K562 (cell line): ENCODE measurements around the gene EXT2. TPM values are rescaled to one million over a fixed set of nuclear protein-coding genes. Genes with fewer than 3 reads are reported as not detected.

ENCODE experiments used
- ATAC-seq: fragments of 200-7000 bp; cut with Tn5 transposase; 3 replicates; pipeline ENCODE4 v1.9.1; 2020; ENCODE audit warnings: moderate library complexity
- BruUV-seq: library from RNA; stranded (reverse); fragments of 400-500 nt; replicated peaks from 2 replicates; lab custom pipeline; 2021; lab: Mats Ljungman, UMichigan
- CTCF ChIA-PET: fragments of 300-600 bp; formaldehyde crosslinking; extraction: SDS; loops from one replicate; lab custom pipeline; 2021; ENCODE audit warnings: low intra/inter-chr PET ratio; lab: Yijun Ruan, JAX
- POLR2A ChIA-PET: fragments of 300-600, 350-650 bp; sonication (Branson Sonifier 250); formaldehyde crosslinking; extraction: SDS; loops from one replicate; lab custom pipeline; 2021; ENCODE audit warnings: antibody characterized with exemption, inconsistent platforms; lab: Yijun Ruan, JAX
- DNase-seq, 4 experiments: peaks; one replicate each; pipeline versions ENCODE4 v3.0.0 to v3.0.0-alpha.2; 2011 to 2018; ENCODE audit warnings: low spot score in 3 of 4, mixed read lengths in 3 of 4; ENCODE audit errors: extremely low read depth in 1 of 4
- FAIRE-seq: peaks from 2 replicates; lab custom pipeline; 2011; peaks lifted over from hg19 to GRCh38; lab: Jason Lieb, UNC
- H2AFZ ChIP-seq: 2 replicates; pipeline ENCODE4 v1.6.0; 2011; ENCODE audit warnings: low read depth, low read length, control low read depth, inconsistent platforms
- H3K27ac ChIP-seq: fragments of 200-600 bp; 3 replicates; pipeline ENCODE4 v1.8.0; 2011; ENCODE audit warnings: low read depth, mild to moderate bottlenecking, control low read depth, inconsistent platforms, low read length, moderate library complexity, mixed read lengths; ENCODE audit errors: extremely low read depth
- H3K27me3 ChIP-seq, 2 experiments: fragments of 300-600 bp in 1 of 2; 2 replicates in 1 of 2; 3 replicates in 1 of 2; pipeline versions ENCODE4 v1.6.0 to v1.8.0; 2011; ENCODE audit warnings: inconsistent platforms in 2 of 2, low read length in 2 of 2, mild to moderate bottlenecking in 1 of 2, mixed read lengths in 1 of 2, moderate library complexity in 1 of 2; ENCODE audit not compliant: control insufficient read depth in 2 of 2, insufficient read depth in 2 of 2
- H3K36me3 ChIP-seq: fragments of 300-600 bp; 3 replicates; pipeline ENCODE4 v1.8.0; 2011; ENCODE audit warnings: mild to moderate bottlenecking, low read length, inconsistent platforms; ENCODE audit not compliant: control insufficient read depth, insufficient read depth
- H3K4me1 ChIP-seq, 2 experiments: fragments of 200-600 bp in 1 of 2; replicated peaks in 1 of 2; 2 replicates in 1 of 2; 3 replicates in 1 of 2; pipeline versions ENCODE4 v1.5.1 to v1.8.0; 2011; ENCODE audit warnings: inconsistent platforms in 2 of 2, low read length in 2 of 2, mild to moderate bottlenecking in 1 of 2, mixed read lengths in 1 of 2, moderate library complexity in 1 of 2; ENCODE audit not compliant: control insufficient read depth in 2 of 2, insufficient read depth in 2 of 2
- H3K4me2 ChIP-seq: 2 replicates; pipeline ENCODE4 v1.6.1; 2011; ENCODE audit warnings: low read length, control low read depth, inconsistent platforms, mixed read lengths; ENCODE audit not compliant: insufficient read depth
- H3K4me3 ChIP-seq: fragments of 200-600 bp; sonication (generic), shearing (Covaris generic); 2 replicates; pipeline ENCODE4 v1.5.1; 2016; ENCODE audit warnings: control low read depth, inconsistent platforms
- H3K79me2 ChIP-seq: fragments of 200-600 bp; 3 replicates; pipeline ENCODE4 v1.8.0; 2011; ENCODE audit warnings: low read length, inconsistent platforms; ENCODE audit not compliant: control insufficient read depth, insufficient read depth
- H3K9ac ChIP-seq, 2 experiments: 2 replicates each; pipeline versions ENCODE4 v1.6.0 to v1.6.1; 2011; ENCODE audit warnings: low read depth in 2 of 2, low read length in 2 of 2, control low read depth in 1 of 2, inconsistent platforms in 1 of 2, mild to moderate bottlenecking in 1 of 2, mixed read lengths in 1 of 2; ENCODE audit not compliant: insufficient read depth in 1 of 2
- H3K9me1 ChIP-seq: one replicate; pipeline ENCODE4 v1.6.0; 2011; ENCODE audit warnings: inconsistent platforms, mild to moderate bottlenecking, low read length, moderate library complexity; ENCODE audit not compliant: control insufficient read depth, insufficient read depth
- H3K9me3 ChIP-seq: replicated peaks from 2 replicates; pipeline ENCODE4 v1.5.1; 2011; ENCODE audit warnings: low read depth, low read length, inconsistent platforms; ENCODE audit not compliant: control insufficient read depth, insufficient read depth
- H4K20me1 ChIP-seq: replicated peaks from 2 replicates; pipeline ENCODE4 v1.6.1; 2011; ENCODE audit warnings: low read length, inconsistent platforms, mixed read lengths; ENCODE audit not compliant: control insufficient read depth, insufficient read depth
- MYNN ChIP-seq, 2 experiments: sonication (generic); formaldehyde crosslinking in 1 of 2; IDR thresholded peaks; 2 replicates each; pipeline versions ENCODE4 v1.5.0 to v1.6.1; 2016 to 2020; ENCODE audit warnings: antibody characterized with exemption in 1 of 2, missing genetic modification reagents in 1 of 2
- RBM39 ChIP-seq: fragments of 200-400 bp; formaldehyde crosslinking; optimal IDR thresholded peaks from 2 replicates; pipeline ENCODE3; 2018; ENCODE audit warnings: low read depth, low read length
- SP1 ChIP-seq: sonication (generic); formaldehyde crosslinking; IDR thresholded peaks from 2 replicates; pipeline ENCODE4 v1.8.1; 2022; ENCODE audit warnings: mild to moderate bottlenecking, missing genetic modification reagents
- SRSF7 ChIP-seq: fragments of 200-400 bp; formaldehyde crosslinking; optimal IDR thresholded peaks from 2 replicates; pipeline ENCODE3; 2017; ENCODE audit warnings: mild to moderate bottlenecking, low read depth, low read length
- TRIM25 ChIP-seq: fragments of 450-650 bp; IDR thresholded peaks from 2 replicates; pipeline ENCODE4 v1.7.0; 2016; ENCODE audit warnings: borderline replicate concordance
- ZFP1 ChIP-seq: fragments of 450-650 bp; formaldehyde crosslinking; IDR thresholded peaks from 2 replicates; pipeline ENCODE4 v1.4.0; 2020; ENCODE audit warnings: mild to moderate bottlenecking, mixed read lengths
- ZNF311 ChIP-seq: fragments of 250-450 bp; sonication (Bioruptor Pico); IDR thresholded peaks from 2 replicates; pipeline ENCODE4 v1.4.0; 2020; ENCODE audit warnings: mild to moderate bottlenecking, moderate library complexity
- ZNF57 ChIP-seq: fragments of 450-650 bp; formaldehyde crosslinking; IDR thresholded peaks from 2 replicates; pipeline ENCODE4 v1.4.0; 2020; ENCODE audit warnings: mild to moderate bottlenecking, moderate library complexity
- ZSCAN29 ChIP-seq: fragments of 450-650 bp; IDR thresholded peaks from 2 replicates; pipeline ENCODE4 v1.6.1; 2017
- WGBS: fragments of 100-300 bp; shearing (Covaris generic); methylation state at CpG from one replicate; pipeline ENCODE4 v1.1.6; 2016; ENCODE audit warnings: low coverage, mixed read lengths; ENCODE audit not compliant: insufficient coverage; ENCODE audit errors: missing lambda C conversion rate; 5-methylcytosine and 5-hydroxymethylcytosine counted together
- in situ Hi-C: fragments of 300-500 bp; cut with MboI; formaldehyde crosslinking; loops from 4 replicates; pipeline ENCODE4 v1.15.0; 2018; ENCODE audit warnings: inconsistent platforms, mixed read lengths
- intact Hi-C: fragments of 100-400 bp; cut with micrococcal nuclease; formaldehyde crosslinking; loops from 2 replicates; pipeline ENCODE4 v1.14.2; 2022
- polyA plus RNA-seq, 8 experiments: library from polyadenylated mRNA; depleted of rRNA in 4 of 8; stranded (reverse) in 5 of 8; unstranded in 3 of 8; fragments of >200 nt; fragmentation: Nextera tagmentation in 2 of 8; fragmentation: Illumina TruSeq in 1 of 8; extraction: Ambion mirVana in 2 of 8; extraction: Trizol in 1 of 8; gene quantifications; 2 replicates each; pipeline versions ENCODE4 v1.2.1 to v1.2.3, GENCODE V29; 2011 to 2014; ENCODE audit warnings: inconsistent platforms in 1 of 8, missing spikeins in 1 of 8
- total RNA-seq, 7 experiments: library from RNA; depleted of rRNA in 6 of 7; stranded (reverse); fragments of >200 nt in 6 of 7; fragmentation: Illumina TruSeq in 2 of 7; extraction: Trizol in 2 of 7; gene quantifications; 2 replicates each; pipeline versions ENCODE4 v1.2.1 to v1.2.3, GENCODE V29; 2011 to 2021; ENCODE audit warnings: low replicate concordance in 1 of 7

Gene EXT2
- total and polyA plus RNA-seq, 9 of the 15 experiments (the other 6 are each of a cell fraction or from before 2014, with no cell fraction given), result 7.5 to 52.1 (median 38.1) TPM

DNA sequence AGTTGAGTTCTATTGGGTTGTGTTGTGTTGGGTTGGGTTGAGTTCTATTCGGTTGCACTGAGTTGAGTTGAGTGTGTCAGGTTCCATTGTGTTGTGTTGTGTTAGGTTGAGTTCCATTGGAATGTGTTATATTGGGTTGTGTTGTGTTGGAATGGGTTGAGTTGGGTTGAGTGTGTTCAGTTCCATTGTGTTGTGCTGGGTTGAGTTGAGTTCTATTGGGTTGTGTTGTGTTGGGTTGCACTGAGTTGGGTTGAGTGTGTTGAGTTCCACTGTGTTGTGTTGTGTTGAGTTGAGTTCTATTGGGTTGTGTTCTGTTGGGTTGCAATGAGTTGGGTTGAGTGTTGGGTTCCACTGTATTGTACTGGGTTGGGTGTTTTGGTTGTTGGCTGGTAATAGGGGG, 178.9 kb downstream of the EXT2 start (continued):
- peak; percentile 14; the same call in 1 of the 2 replicates for TF ChIP-seq TRIM25

DNA sequence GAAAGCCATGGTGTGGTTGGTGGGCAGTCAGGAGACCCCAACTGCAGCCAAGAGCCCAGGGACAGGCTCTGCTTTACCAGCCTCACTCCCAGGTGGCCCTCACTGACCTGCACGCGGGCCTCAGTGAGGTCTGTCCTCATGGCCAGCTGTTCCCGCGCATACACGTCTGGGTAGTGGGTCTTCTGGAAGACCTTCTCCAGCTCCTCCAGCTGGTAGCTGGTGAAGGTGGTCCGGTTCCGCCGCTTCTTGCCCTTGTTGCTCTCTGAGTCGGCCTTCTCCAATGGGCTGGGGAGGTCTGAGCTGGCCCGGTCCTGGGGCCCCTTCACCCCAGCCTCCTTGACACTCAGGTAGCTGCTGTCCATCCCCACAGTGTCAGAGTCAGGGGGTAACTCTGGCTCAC, 179.8 kb downstream of the EXT2 start:
- Histone ChIP-seq H3K79me2 (no peaks in the 10 kb centered on the region), H3K4me1 (peaks cover 17 to 20% of the 10 kb centered on the region in 2 experiments), H3K9ac (no peak overlapping the region), H3K27ac (no peak overlapping the region), H3K4me2 (no peak overlapping the region)
- FAIRE-seq (no peak), DNase-seq (no peak)
- BruUV-seq, result no TSS peak
- POLR2A ChIA-PET, result interaction anchor here (0.6 to 1.3 kb wide), 3 partner anchors 18 to 142 kb away, joined by 3 to 4 read pairs (median 4); no protein-coding TSS in a partner anchor
- TF ChIP-seq RBM39 (no peak), SP1 (CRISPR knock-in tag) (no peak), ZFP1 (CRISPR knock-in tag) (no peak), ZSCAN29 (no peak), ZNF57 (CRISPR knock-in tag) (no peak), ZNF311 (CRISPR knock-in tag) (no peak), SRSF7 (no peak), MYNN (IDR thresholded peaks at IDR 0.05) (no peak), MYNN (CRISPR knock-in tag; IDR thresholded peaks at IDR 0.05) (no peak)
- TF ChIP-seq, all 486 proteins: peak for 0
- Histone ChIP-seq H3K9me3 (no peaks in the 10 kb centered on the region), H3K27me3 (peaks cover 0 to 9% of the 10 kb centered on the region in 2 experiments; a peak in 2 of 5 replicates), H4K20me1 (peaks cover 3% of the 10 kb centered on the region; the same call in 1 of the 2 replicates), H3K4me3 (no peak overlapping the region), H3K36me3 (no peaks in the 10 kb centered on the region), H3K9me1 (no peaks in the 10 kb centered on the region), H2AFZ (no peak overlapping the region)
- intact Hi-C loops (no loop called here), in situ Hi-C loops (no loop called here)
- no peak for ATAC-seq
- CTCF ChIA-PET, result no interaction called here
- WGBS, result 48% methylated on average over 10 of the region's 10 CpGs
